Loucy (cell line): ENCODE data around the gene MUC5B.

Experiments used
- EZH2phosphoT487 ChIP-seq: fragments of 200-600 bp; IDR thresholded peaks from 2 replicates; pipeline ENCODE4 v1.6.1; 2018; ENCODE audit warnings: antibody characterized with exemption, mild to moderate bottlenecking, moderate library complexity, borderline replicate concordance
- TF ChIP-seq, protein P1 (sequence below): fragments of 200-600 bp; sonication (generic); conservative IDR thresholded peaks from 2 replicates; pipeline ENCODE4 v1.5.1; 2014; ENCODE audit warnings: mild to moderate bottlenecking, antibody characterized with exemption, low read length

DNA sequence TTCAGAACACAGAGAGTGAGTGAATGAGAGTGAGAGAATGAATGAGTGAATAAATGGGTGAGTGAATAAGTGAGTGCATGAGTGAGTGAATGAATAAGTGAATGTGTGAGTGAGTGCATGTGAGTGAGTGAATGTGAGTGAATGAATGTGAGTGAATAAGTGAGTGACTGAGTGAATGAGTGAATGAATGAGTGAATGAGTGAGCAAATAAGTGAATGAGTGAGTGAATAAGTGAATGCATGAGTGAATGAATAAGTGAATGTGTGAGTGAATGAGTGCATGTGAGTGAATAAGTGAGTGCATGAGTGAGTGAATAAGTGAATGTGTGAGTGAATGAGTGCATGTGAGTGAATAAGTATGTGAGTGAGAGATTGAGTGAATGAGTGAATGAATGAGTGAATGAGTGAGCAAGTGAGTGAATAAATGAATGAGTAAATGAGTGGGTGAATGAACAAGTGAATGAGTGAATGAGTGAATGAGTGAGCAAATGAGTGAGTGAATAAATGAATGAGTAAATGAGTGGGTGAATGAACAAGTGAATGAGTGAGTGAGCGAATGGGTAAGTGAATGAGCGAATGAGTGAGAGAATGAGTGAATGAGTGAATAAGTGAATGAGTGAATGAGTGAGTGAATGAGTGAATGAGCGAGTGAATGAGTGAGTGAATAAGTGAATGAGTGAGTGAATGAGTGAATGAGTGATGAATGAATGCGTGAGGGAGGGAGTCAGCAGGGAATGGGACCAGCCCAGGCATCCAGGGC, 21.3 kb upstream of the MUC5B start:
- TF ChIP-seq, protein P1, sequence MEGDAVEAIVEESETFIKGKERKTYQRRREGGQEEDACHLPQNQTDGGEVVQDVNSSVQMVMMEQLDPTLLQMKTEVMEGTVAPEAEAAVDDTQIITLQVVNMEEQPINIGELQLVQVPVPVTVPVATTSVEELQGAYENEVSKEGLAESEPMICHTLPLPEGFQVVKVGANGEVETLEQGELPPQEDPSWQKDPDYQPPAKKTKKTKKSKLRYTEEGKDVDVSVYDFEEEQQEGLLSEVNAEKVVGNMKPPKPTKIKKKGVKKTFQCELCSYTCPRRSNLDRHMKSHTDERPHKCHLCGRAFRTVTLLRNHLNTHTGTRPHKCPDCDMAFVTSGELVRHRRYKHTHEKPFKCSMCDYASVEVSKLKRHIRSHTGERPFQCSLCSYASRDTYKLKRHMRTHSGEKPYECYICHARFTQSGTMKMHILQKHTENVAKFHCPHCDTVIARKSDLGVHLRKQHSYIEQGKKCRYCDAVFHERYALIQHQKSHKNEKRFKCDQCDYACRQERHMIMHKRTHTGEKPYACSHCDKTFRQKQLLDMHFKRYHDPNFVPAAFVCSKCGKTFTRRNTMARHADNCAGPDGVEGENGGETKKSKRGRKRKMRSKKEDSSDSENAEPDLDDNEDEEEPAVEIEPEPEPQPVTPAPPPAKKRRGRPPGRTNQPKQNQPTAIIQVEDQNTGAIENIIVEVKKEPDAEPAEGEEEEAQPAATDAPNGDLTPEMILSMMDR, result no peak
- TF ChIP-seq EZH2phosphoT487, result no peak
